Measurements from ENCODE around the gene PCBD1.
"Not testable (repeated sequence)": the region's sequence is repeated elsewhere in the genome, so short reads cannot be mapped to it uniquely, and the experiment has no call there.

The PCBD1 gene

GRCh38 chr10:70887804-70888800, at the start of gene PCBD1:
Gene PCBD1 (minus strand): TSS chr10:70888565. CDS start chr10:70888533, 32 bp downstream.
- peak; percentile 90 for DNase-seq

- no peak for DNase-seq
Observed at GRCh38 chr10:70937661-70938060, 49.3 kb upstream of the PCBD1 start.

GRCh38 chr10:70936111-70936510, 47.7 kb upstream of the PCBD1 start:
- no peak for DNase-seq

DNA sequence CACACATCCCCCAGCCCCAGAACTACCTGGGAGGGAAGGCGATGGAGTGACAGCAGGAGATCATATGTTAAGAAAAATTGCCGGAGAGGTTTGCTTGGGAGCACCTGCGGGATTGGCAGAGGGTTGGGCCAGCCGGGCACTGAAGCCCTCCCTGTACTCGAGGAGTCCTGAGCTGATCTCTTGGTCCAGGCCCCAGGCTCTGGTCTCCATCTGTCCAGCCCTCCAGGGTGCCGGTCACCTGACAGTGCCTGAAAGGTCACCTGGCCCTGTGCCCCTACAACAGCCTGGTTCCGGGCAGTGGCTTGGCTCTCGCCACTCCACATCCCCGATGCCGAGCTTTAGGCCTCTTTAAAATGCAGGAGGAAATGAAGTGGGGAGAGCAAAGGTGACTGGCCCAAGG, 47.3 kb upstream of the PCBD1 start:
- no peak for DNase-seq

DNA sequence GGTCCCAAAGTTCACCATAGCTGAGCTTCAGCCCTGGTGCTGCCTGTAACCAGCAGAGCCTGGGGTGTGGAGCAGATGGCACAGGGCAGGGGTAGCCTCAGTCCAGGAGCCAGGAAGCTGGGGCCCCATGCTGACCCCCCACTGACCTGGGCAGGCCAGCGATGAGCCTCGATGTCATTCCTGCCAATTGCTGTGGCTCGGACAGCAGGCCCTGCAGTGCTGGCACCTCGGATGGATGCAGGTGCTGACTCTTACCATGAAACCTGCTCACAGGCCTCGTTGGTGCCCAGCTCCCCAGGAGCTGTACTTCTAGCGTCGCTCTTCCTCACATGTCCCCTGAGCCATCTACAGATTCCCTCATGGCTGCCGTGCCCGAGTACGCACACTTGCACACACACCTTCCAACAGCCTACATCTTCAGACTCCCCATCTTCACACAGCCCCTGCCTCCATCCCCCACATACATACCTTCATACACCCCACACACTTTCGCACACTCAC, 46.8 kb upstream of the PCBD1 start:
- DNase-seq, result no peak

- no peak for DNase-seq
Observed at GRCh38 chr10:70934701-70935100, 46.3 kb upstream of the PCBD1 start.

GRCh38 chr10:70932392-70933196, 44.2 kb upstream of the PCBD1 start:
- no peak for DNase-seq

GRCh38 chr10:70931168-70931815, 42.9 kb upstream of the PCBD1 start:
- DNase-seq, result no peak

DNA sequence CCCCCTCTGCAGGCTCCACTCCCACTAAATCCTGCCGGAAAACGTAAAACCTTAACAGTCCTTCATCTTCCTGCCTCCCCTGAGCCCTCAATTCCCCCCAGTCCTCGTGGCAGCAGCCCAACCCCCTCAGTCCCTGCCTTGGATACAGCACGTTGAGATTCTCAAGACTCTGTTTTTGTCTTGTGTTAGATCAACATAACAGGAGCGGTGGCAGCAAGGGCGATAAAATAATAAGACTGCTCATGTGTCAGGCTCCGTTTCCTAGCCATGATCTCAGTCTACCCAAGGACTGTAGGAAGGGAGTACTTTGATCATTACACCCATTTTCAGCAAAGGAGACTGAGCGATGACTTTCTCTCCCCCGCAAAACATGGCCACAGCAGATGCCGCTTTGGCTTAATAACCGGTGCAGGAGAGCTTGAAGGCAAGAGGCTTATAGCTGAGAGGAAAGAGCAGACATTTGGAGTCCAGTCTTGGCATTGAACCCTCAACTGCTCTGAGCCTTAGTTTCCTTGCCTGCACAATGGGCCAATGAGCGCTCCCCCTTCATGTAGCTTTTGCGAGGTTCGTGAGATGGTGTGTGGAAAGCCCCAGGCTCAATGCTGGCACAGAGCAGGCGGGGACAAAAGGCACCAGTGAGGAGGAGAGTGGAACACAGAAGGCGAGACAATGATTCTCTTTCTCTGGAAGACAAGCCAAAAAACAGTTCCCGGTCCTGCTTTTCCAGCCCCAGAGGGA, 42.1 kb upstream of the PCBD1 start:
- no peak for DNase-seq

DNA sequence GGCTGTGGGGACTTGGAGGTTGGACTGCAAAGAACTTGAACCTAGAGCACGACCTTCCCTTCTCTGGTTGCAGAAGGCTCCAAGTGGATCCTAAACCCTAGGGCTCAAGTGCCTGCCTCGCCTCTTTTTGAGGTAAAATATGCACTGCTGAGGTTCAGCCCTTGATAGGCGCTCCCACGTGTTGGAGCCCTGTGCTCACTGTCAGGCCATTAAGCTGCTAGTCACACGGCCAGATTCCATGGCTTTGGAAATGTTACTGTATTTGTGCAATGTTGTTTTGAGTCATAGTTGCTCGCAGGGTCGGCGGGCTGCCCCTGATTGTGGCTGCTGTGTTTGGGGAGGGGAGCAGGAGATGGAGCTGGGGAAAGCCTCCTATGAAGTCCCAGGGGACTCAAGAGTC, 39.8 kb upstream of the PCBD1 start:
- no peak for DNase-seq

DNA sequence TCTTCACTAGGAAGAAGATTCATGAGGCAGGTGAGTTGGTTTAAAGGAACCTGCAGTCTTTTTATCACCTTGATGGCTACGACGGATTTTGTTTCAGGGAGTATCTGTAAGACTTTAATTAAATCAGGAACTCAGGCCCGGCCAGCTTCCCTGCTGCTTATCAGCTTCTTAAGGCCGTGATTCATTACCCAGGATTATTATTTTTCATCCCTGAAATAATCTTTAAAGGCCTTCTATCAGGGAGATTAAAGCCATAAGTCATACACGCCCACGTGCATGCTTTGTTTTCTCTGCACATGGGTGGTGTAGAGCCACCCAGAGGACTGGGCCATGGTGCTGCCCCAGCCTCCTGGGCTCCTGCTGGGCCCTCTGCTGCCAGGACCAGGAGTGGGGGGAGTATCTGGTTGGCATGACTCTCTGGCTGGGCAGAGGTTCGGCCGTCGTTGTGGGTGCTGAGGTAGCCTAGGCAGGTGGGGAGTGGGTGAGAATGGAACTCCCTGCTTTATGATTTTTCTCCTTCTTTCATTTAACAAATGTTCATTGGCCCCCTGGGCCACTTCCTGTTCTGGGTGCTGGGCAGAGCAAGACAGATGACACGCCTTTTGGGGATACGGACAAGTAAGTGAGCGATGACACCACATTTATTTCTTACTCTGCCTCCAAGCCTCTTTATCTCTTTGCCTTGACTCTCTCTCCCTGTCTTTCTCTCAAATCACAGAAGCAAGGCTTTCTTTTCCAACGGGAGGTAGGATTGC, 39.0 kb upstream of the PCBD1 start:
- no peak for DNase-seq

DNA sequence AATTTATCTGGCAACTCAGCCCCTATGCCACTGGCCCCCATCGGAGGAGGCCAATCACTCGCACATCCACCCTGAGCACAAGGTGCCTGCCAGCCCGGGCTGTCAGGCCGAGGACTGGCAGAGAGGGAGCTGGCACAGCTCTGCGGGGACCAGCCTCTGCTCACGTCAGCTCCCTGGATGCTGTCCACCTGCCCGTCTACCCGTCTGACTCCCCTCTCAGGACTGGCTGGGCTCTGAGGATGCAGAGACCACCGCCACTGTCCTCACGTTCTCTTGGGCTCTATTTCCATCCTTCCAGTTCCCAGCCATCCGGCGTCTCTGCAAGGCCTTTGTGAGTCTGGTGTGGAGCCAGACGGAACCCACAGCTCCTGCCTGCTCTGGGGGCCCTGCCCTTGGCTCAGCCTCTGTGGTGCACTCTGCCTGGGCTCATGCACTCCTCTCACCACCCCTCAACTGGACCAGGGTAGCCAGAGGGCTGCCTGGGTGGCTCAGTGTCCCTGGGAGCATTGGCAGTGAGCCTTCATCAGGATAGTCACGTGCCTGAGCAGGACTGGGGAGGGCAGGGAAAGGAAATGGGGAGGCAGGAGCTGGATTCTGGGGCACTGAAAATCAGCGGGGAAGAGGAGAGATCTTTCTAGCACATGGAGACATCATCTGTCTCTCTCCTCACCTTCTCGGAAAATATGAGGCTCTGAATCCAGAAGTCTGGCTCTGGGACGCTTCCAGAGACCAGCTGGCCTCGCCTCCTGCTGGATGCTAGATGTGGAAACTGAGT, 38.0 kb upstream of the PCBD1 start:
- DNase-seq, result no peak

GRCh38 chr10:70925377-70926225, 37.2 kb upstream of the PCBD1 start:
- DNase-seq, result peak; percentile 80

DNA sequence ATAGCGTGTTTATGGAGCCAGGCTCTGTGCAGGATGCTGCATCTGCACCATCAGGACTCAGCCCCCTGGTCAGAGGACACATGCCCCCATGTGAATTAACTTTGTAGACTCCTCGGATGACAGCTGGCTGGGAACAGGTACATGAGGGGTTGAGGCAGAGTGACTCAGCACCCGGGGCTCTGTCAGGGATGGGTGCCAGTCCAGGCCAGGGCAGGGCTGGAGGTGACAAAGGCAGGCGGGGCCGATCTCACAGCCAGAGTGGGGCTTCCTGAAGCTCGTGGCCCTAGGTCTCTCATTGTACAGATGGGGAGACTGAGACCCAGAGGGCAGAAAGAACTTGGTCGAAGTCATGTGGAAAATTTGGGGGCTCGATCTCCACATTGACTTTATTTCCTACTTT, 35.3 kb upstream of the PCBD1 start:
- DNase-seq, result no peak

DNA sequence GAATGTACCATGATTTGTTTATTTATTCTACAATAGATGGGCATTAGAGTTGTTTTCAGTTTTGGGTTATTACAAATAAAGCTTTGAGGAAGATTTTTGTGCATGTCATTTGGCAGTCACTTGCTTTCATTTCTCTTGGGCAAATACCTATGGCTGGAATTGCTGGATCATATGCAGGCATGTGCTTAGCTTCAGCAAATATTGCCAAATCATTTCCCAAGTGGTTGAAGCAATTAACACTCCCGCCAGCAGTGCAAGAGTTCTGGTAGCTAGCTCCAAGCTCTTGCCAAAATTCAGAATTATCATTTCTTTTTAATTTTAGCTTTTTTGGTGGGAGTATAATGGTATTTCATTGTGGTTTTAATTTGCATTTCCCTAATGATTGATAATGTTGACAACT, 32.9 kb upstream of the PCBD1 start:
- no peak for DNase-seq

DNA sequence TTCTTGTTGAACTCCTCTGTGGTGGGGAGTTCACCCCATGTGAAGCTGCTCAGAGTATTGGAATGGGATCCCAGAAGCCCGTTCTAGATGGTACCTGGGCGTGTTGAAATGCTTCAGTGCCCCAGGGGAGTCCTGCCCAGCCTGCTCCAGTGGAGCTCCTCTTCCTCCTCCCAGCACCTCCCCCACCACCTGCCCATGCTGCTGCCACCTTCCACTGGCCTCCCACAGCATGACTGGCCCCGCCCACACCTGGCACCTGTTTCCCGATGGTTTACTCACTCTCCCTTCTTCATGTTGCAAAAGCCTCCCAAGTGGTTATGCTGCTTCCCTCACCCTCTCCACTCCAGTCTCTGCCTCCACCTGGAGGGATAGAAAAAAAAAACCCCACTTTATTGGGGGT, 32.2 kb upstream of the PCBD1 start:
- DNase-seq, result no peak

DNA sequence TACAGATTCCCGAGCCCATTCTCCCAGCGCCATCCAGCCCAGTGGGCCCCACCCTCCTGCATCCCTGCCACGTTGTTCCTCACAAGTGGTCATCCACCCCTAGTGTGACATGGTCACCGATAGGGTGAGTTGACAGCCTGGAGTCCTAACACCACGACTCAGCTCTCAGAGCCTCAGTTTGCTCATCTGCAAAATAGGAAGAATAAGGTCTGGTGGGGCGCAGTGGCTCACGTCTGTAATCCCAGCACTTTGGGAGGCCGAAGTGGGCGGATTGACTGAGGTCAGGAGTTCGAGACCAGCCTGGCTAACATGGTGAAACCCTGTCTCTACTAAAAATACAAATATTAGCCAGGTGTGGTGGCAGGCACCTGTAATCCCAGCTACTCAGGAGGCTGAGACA, 31.5 kb upstream of the PCBD1 start:
- DNase-seq, result not testable (repeated sequence)

DNA sequence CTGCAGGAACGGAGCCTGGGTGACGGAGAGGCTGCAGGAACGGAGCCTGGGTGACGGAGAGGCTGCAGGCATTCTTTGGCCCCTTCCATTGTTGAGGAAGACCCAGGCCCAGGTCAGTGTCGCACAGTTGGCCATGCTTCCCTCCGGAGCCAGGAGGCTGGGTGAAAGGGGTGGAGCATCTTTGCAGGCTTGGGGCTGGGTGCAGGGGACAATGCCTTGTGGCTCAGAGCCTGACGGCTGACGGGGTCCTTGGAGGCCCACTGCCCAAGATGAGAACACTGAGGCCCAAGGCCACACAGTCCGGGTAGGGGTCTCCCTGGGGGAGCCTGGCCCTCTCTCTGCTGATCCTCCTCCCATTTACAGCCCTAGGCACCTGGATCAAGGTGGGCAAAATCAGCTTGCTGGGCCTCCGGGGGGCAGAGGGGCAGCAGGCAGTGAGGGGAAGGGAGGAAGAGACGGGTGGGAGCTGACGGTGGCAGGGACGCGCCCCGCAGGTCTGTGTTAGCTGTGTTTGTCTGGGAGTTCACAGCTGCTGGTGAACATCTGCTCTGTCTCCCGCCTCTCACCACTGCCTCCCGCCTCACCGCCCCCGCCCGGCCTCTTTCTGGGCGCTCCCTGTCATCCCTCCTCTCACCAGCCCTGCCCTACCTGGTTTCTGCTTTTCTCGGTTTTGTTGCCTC, 30.6 kb upstream of the PCBD1 start:
- peak; percentile 70 for DNase-seq

DNA sequence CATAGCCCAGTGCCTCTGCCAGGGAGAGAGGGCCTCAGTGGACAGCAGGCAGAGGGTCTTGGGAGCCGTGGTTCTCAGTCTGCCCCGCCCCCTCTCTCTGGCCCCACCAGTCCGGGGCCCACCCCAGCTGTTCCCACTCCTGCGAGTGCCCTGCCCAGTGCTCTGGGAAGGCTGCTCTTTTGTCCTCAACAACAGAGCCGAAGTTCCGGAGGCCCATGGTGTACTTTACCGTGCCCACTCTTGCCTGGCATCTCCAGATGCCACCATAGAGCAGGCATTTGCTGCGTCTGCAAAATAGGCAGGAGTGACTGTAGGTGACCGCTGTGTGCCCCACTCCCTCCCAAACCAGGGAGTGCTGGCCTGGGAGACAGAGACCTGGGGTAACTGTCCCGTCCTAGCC, 29.3 kb upstream of the PCBD1 start:
- no peak for DNase-seq
